Neural cell (in vitro differentiated cells): ENCODE data around the gene PCED1A. TPM values are rescaled to one million over a fixed set of nuclear protein-coding genes. Genes with fewer than 3 reads are reported as not detected.

ENCODE experiments used
- H2AFZ ChIP-seq: fragments of 200-600, 300-800 bp; sonication (generic), shearing (Covaris generic); 2 replicates; pipeline ENCODE4 v1.6.0; 2014; ENCODE audit warnings: low read depth, mild to moderate bottlenecking, antibody characterized with exemption, low read length, moderate library complexity
- H3F3A ChIP-seq: fragments of 200-600 bp; shearing (Covaris generic); 2 replicates; pipeline ENCODE4 v1.6.1; 2016; ENCODE audit warnings: mild to moderate bottlenecking, moderate library complexity, mixed read lengths, antibody characterized with exemption, low read length; ENCODE audit not compliant: insufficient read depth, poor library complexity, severe bottlenecking
- H3K27ac ChIP-seq: fragments of 200-600, 300-800 bp; sonication (generic), shearing (Covaris generic); 2 replicates; pipeline ENCODE4 v1.5.1; 2014; ENCODE audit warnings: mild to moderate bottlenecking, low read length, moderate library complexity
- H3K27me3 ChIP-seq: fragments of 300-800, 200-600 bp; sonication (generic), shearing (Covaris generic); 2 replicates; pipeline ENCODE4 v1.6.0; 2014; ENCODE audit warnings: mild to moderate bottlenecking, low read depth, low read length, moderate library complexity; ENCODE audit not compliant: insufficient read depth
- H3K36me3 ChIP-seq: fragments of 300-800, 200-600 bp; sonication (generic), shearing (Covaris generic); 2 replicates; pipeline ENCODE4 v1.5.1; 2014; ENCODE audit warnings: mild to moderate bottlenecking, antibody characterized with exemption, low read length, moderate library complexity; ENCODE audit not compliant: insufficient read depth
- H3K4me2 ChIP-seq: fragments of 300-800, 200-600 bp; sonication (generic), shearing (Covaris generic); 2 replicates; pipeline ENCODE4 v1.6.0; 2014; ENCODE audit warnings: mild to moderate bottlenecking, low read length
- H3K4me3 ChIP-seq: fragments of 300-800, 200-600 bp; sonication (generic), shearing (Covaris generic); 2 replicates; pipeline ENCODE4 v1.5.1; 2014; ENCODE audit warnings: mild to moderate bottlenecking, low read length, moderate library complexity
- H3K79me2 ChIP-seq: fragments of 200-600 bp; shearing (Covaris generic); replicated peaks from 2 replicates; pipeline ENCODE4 v1.6.0; 2014; ENCODE audit warnings: mild to moderate bottlenecking, low read length, moderate library complexity; ENCODE audit not compliant: insufficient read depth
- H3K9ac ChIP-seq: fragments of 300-800, 200-600 bp; sonication (generic), shearing (Covaris generic); 2 replicates; pipeline ENCODE4 v1.6.1; 2016; ENCODE audit warnings: mild to moderate bottlenecking, low read length, mixed read lengths
- H3K9me2 ChIP-seq: fragments of 200-600 bp; shearing (Covaris generic); 2 replicates; pipeline ENCODE4 v1.6.1; 2016; ENCODE audit warnings: mild to moderate bottlenecking, low read length, mixed read lengths; ENCODE audit not compliant: insufficient read depth
- H3K9me3 ChIP-seq: fragments of 200-600, 300-800 bp; sonication (generic), shearing (Covaris generic); 2 replicates; pipeline ENCODE4 v1.6.1; 2016; ENCODE audit warnings: mild to moderate bottlenecking, mixed run types, low read length, moderate library complexity, mixed read lengths
- H4K20me1 ChIP-seq: fragments of 200-600 bp; shearing (Covaris generic); 2 replicates; pipeline ENCODE4 v1.6.1; 2016; ENCODE audit warnings: mild to moderate bottlenecking, mixed run types; ENCODE audit not compliant: insufficient read depth
- CTCF ChIP-seq: fragments of 450-650 bp; IDR thresholded peaks from 2 replicates; pipeline ENCODE4 v1.5.1; 2014; ENCODE audit warnings: antibody characterized with exemption, mild to moderate bottlenecking, moderate library complexity; ENCODE audit not compliant: poor library complexity, severe bottlenecking
- EP300 ChIP-seq: fragments of 450-650 bp; conservative IDR thresholded peaks from 2 replicates; pipeline ENCODE4 v1.6.1; 2014; ENCODE audit warnings: antibody characterized with exemption, mild to moderate bottlenecking, moderate library complexity; ENCODE audit not compliant: poor library complexity, severe bottlenecking
- EZH2 ChIP-seq: fragments of 200-600, 300-800 bp; shearing (Covaris generic), sonication (generic); IDR thresholded peaks from 2 replicates; pipeline ENCODE4 v1.6.1; 2014; ENCODE audit warnings: antibody characterized with exemption, low read length, borderline replicate concordance, mild to moderate bottlenecking; ENCODE audit not compliant: insufficient read depth, poor library complexity, severe bottlenecking
- MXI1 ChIP-seq: fragments of 450-650 bp; conservative IDR thresholded peaks from 2 replicates; pipeline ENCODE4 v1.6.1; 2014; ENCODE audit warnings: antibody characterized with exemption, mild to moderate bottlenecking; ENCODE audit not compliant: poor library complexity, severe bottlenecking
- POLR2AphosphoS5 ChIP-seq: IDR thresholded peaks from 2 replicates; pipeline ENCODE4 v1.6.1; 2012
- RAD21 ChIP-seq: fragments of 450-650 bp; conservative IDR thresholded peaks from 2 replicates; pipeline ENCODE4 v1.6.1; 2014; ENCODE audit warnings: antibody characterized with exemption, mild to moderate bottlenecking, moderate library complexity
- REST ChIP-seq: IDR thresholded peaks from 2 replicates; pipeline ENCODE4 v1.6.1; 2012; ENCODE audit warnings: borderline replicate concordance
- SMC3 ChIP-seq: fragments of 450-650 bp; conservative IDR thresholded peaks from 2 replicates; pipeline ENCODE4 v1.6.1; 2014; ENCODE audit warnings: antibody characterized with exemption, mild to moderate bottlenecking, moderate library complexity; ENCODE audit not compliant: poor library complexity
- TAF1 ChIP-seq: IDR thresholded peaks from 2 replicates; pipeline ENCODE4 v1.6.1; 2012; ENCODE audit warnings: low read depth
- polyA plus RNA-seq: library from polyadenylated mRNA; depleted of rRNA; stranded (reverse); fragments of >200 nt; gene quantifications from 2 replicates; pipeline ENCODE4 v1.2.3, GENCODE V29; 2014

PCED1A gene
- polyA plus RNA-seq, 1 donor from 2014 or later, result 132 TPM

- Histone ChIP-seq H3K9me3 (no peaks in the 10 kb centered on the region), H3K4me2 (no peak overlapping the region), H3F3A (no peaks in the 10 kb centered on the region), H2AFZ (no peak overlapping the region), H3K27ac (no peak overlapping the region), H4K20me1 (no peaks in the 10 kb centered on the region), H3K4me3 (no peak overlapping the region), H3K27me3 (peaks cover 1% of the 10 kb centered on the region), H3K36me3 (no peaks in the 10 kb centered on the region), H3K79me2 (no peaks in the 10 kb centered on the region), H3K9me2 (no peaks in the 10 kb centered on the region), H3K9ac (no peak overlapping the region)
- TF ChIP-seq EP300 (no peak), MXI1 (no peak), SMC3 (no peak), TAF1 (no peak), CTCF (no peak), RAD21 (no peak), REST (no peak), POLR2AphosphoS5 (no peak), EZH2 (no peak)
These were observed 46.2 kb downstream of the PCED1A start for GRCh38 chr20:2794202-2794748.

- no peak overlapping the region for H3K4me2 ChIP-seq
- H2AFZ ChIP-seq, result no peak overlapping the region
- no peak overlapping the region for H3K27ac ChIP-seq
- no peaks in the 10 kb centered on the region for H3F3A ChIP-seq
- no peaks in the 10 kb centered on the region for H3K9me2 ChIP-seq
- no peaks in the 10 kb centered on the region for H3K36me3 ChIP-seq
- H3K9me3 ChIP-seq, result no peaks in the 10 kb centered on the region
- no peaks in the 10 kb centered on the region for H3K79me2 ChIP-seq
- TF ChIP-seq RAD21 (no peak), MXI1 (no peak), REST (no peak), SMC3 (no peak), EZH2 (no peak), POLR2AphosphoS5 (no peak), TAF1 (no peak), EP300 (no peak), CTCF (no peak)
- H3K9ac ChIP-seq, result no peak overlapping the region
- H3K27me3 ChIP-seq, result no peaks in the 10 kb centered on the region
- no peaks in the 10 kb centered on the region for H4K20me1 ChIP-seq
- no peak overlapping the region for H3K4me3 ChIP-seq
These were observed 47.0 kb downstream of the PCED1A start for GRCh38 chr20:2793471-2793870.
